Adrenal gland (tissue), 5 donors: ENCODE measurements around the gene IL12RB2.

Source experiments
- POLR2A ChIP-seq, 2 donors: fragments of 450-650 bp; IDR thresholded peaks; one replicate each; pipeline ENCODE4 v1.6.1; 2017; ENCODE audit warnings: antibody characterized with exemption in 2 of 2, mild to moderate bottlenecking in 2 of 2, moderate library complexity in 1 of 2
- TF ChIP-seq, protein P1 (sequence below), 6 experiments: fragments of 450-650 bp in 4 of 6; fragments of 200-600 bp in 2 of 6; sonication (generic) in 1 of 6; IDR thresholded peaks; 1 replicate in 5 of 6; 2 replicates in 1 of 6; pipeline versions ENCODE4 v1.5.1 to v1.8.0; 2016 to 2021; ENCODE audit warnings: antibody characterized with exemption in 6 of 6, mild to moderate bottlenecking in 2 of 6, moderate library complexity in 1 of 6
- donor health status: DM: no; HTN: no; CAD: no.

GRCh38 chr1:67441183-67441582 lies 133.5 kb downstream of the IL12RB2 start:
- TF ChIP-seq, protein P1, sequence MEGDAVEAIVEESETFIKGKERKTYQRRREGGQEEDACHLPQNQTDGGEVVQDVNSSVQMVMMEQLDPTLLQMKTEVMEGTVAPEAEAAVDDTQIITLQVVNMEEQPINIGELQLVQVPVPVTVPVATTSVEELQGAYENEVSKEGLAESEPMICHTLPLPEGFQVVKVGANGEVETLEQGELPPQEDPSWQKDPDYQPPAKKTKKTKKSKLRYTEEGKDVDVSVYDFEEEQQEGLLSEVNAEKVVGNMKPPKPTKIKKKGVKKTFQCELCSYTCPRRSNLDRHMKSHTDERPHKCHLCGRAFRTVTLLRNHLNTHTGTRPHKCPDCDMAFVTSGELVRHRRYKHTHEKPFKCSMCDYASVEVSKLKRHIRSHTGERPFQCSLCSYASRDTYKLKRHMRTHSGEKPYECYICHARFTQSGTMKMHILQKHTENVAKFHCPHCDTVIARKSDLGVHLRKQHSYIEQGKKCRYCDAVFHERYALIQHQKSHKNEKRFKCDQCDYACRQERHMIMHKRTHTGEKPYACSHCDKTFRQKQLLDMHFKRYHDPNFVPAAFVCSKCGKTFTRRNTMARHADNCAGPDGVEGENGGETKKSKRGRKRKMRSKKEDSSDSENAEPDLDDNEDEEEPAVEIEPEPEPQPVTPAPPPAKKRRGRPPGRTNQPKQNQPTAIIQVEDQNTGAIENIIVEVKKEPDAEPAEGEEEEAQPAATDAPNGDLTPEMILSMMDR (IDR thresholded peaks at IDR 0.05), result no peak
- TF ChIP-seq POLR2A (IDR thresholded peaks at IDR 0.05), result no peak
